GM18870 (cell line): ENCODE data around the gene NRP1.
A peak's percentile ranks its signal among the peaks of the same experiment; 100 is the strongest.
"Not testable (repeated sequence)": the region's sequence is repeated elsewhere in the genome, so short reads cannot be mapped to it uniquely, and the experiment has no call there.

Experiments used
- ATAC-seq: cut with Tn5 transposase; IDR thresholded peaks from one replicate; pipeline ENCODE4 v1.9.1; 2021; ENCODE audit warnings: moderate library complexity; ENCODE audit not compliant: unreplicated experiment

The NRP1 gene

GRCh38 chr10:33154590-33154989, 179.9 kb downstream of the NRP1 start:
- ATAC-seq, result no peak

- ATAC-seq, result no peak
Observed at GRCh38 chr10:33153968-33154327, 180.5 kb downstream of the NRP1 start.

- no peak for ATAC-seq
Observed at GRCh38 chr10:33153251-33153967, 181.1 kb downstream of the NRP1 start.

- no peak for ATAC-seq
Observed at GRCh38 chr10:33152750-33153149, 181.7 kb downstream of the NRP1 start.

GRCh38 chr10:33152146-33152545, 182.3 kb downstream of the NRP1 start:
- no peak for ATAC-seq

GRCh38 chr10:33151344-33151864, 183.1 kb downstream of the NRP1 start:
- no peak for ATAC-seq

GRCh38 chr10:33150889-33151288, 183.6 kb downstream of the NRP1 start:
- no peak for ATAC-seq

- ATAC-seq, result no peak
Observed at GRCh38 chr10:33150146-33150545, 184.3 kb downstream of the NRP1 start.

GRCh38 chr10:33147013-33147310, 187.5 kb downstream of the NRP1 start:
- ATAC-seq, result no peak

GRCh38 chr10:33146189-33147012, 188.1 kb downstream of the NRP1 start:
- ATAC-seq, result no peak

- no peak for ATAC-seq
Observed at GRCh38 chr10:33145451-33146188, 188.8 kb downstream of the NRP1 start.

GRCh38 chr10:33143160-33143728, 191.2 kb downstream of the NRP1 start:
- ATAC-seq, result no peak

- no peak for ATAC-seq
Observed at GRCh38 chr10:33142295-33142694, 192.2 kb downstream of the NRP1 start.

- no peak for ATAC-seq
Observed at GRCh38 chr10:33141251-33141650, 193.2 kb downstream of the NRP1 start.

GRCh38 chr10:33139181-33139646, 195.3 kb downstream of the NRP1 start:
- ATAC-seq, result no peak

GRCh38 chr10:33138686-33139085, 195.8 kb downstream of the NRP1 start:
- not testable (repeated sequence) for ATAC-seq

- ATAC-seq, result no peak
Observed at GRCh38 chr10:33137356-33138005, 197.0 kb downstream of the NRP1 start.

GRCh38 chr10:33136781-33137180, 197.7 kb downstream of the NRP1 start:
- no peak for ATAC-seq

- ATAC-seq, result peak; percentile 51
Observed at GRCh38 chr10:33136271-33136670, 198.2 kb downstream of the NRP1 start.

- ATAC-seq, result peak; percentile 81
Observed at GRCh38 chr10:33134011-33134751, 200.3 kb downstream of the NRP1 start.
